HepG2 (cell line): ENCODE data around the gene HDLBP.

Experiments
- CTCF ChIP-seq: sonication (generic); formaldehyde crosslinking; IDR thresholded peaks from 2 replicates; pipeline ENCODE4 v1.5.0; 2020; ENCODE audit warnings: mild to moderate bottlenecking, missing genetic modification reagents, moderate library complexity
- ETV6 ChIP-seq: sonication (generic); formaldehyde crosslinking; conservative IDR thresholded peaks from 2 replicates; pipeline ENCODE4 v1.4.0; 2020; ENCODE audit warnings: missing genetic modification reagents
- KAT2B ChIP-seq: fragments of 150-350 bp; IDR thresholded peaks from 2 replicates; pipeline ENCODE4 v1.6.1; 2014; ENCODE audit warnings: low read depth, low read length, borderline replicate concordance
- NCOA5 ChIP-seq: sonication (generic); formaldehyde crosslinking; IDR thresholded peaks from 2 replicates; pipeline ENCODE4 v1.4.0; 2020; ENCODE audit warnings: missing genetic modification reagents
- POLR2A ChIP-seq, 2 experiments: IDR thresholded peaks; 2 replicates each; pipeline ENCODE4 v1.6.1; 2011; ENCODE audit warnings: low read depth in 2 of 2, low read length in 2 of 2, mild to moderate bottlenecking in 1 of 2, moderate library complexity in 1 of 2; ENCODE audit not compliant: insufficient read depth in 1 of 2
- RAD21 ChIP-seq: fragments of 450-650 bp; formaldehyde crosslinking; IDR thresholded peaks from 2 replicates; pipeline ENCODE4 v1.5.0; 2020; ENCODE audit warnings: mild to moderate bottlenecking
- ZFP1 ChIP-seq: IDR thresholded peaks from 2 replicates; pipeline ENCODE4 v1.6.1; 2016
- ZNF282 ChIP-seq: fragments of 450-650 bp; IDR thresholded peaks from 2 replicates; pipeline ENCODE4 v1.6.1; 2018; ENCODE audit not compliant: partially characterized antibody

- TF ChIP-seq NCOA5 (CRISPR knock-in tag) (no peak), ZFP1 (CRISPR knock-in tag) (no peak), ZNF282 (no peak), CTCF (no peak), KAT2B (no peak), RAD21 (CRISPR knock-in tag) (no peak), ETV6 (CRISPR knock-in tag) (no peak), POLR2A (IDR thresholded peaks at IDR 0.05; ENCODE audit: insufficient read depth in 1 of 2, low read depth in 2 of 2, low read length in 2 of 2) (no peak)
Measured at GRCh38 chr2:241252778-241253475, 62.5 kb downstream of the HDLBP start.
